ENCODE measurements around the gene ZBTB48.

GRCh38 chr1:6625584-6626149, 45.9 kb downstream of the ZBTB48 start:
- TF ChIP-seq, protein P1, sequence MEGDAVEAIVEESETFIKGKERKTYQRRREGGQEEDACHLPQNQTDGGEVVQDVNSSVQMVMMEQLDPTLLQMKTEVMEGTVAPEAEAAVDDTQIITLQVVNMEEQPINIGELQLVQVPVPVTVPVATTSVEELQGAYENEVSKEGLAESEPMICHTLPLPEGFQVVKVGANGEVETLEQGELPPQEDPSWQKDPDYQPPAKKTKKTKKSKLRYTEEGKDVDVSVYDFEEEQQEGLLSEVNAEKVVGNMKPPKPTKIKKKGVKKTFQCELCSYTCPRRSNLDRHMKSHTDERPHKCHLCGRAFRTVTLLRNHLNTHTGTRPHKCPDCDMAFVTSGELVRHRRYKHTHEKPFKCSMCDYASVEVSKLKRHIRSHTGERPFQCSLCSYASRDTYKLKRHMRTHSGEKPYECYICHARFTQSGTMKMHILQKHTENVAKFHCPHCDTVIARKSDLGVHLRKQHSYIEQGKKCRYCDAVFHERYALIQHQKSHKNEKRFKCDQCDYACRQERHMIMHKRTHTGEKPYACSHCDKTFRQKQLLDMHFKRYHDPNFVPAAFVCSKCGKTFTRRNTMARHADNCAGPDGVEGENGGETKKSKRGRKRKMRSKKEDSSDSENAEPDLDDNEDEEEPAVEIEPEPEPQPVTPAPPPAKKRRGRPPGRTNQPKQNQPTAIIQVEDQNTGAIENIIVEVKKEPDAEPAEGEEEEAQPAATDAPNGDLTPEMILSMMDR (IDR thresholded peaks at IDR 0.05): no peak
- no peak for TF ChIP-seq POLR2A (IDR thresholded peaks at IDR 0.05)
- no peak for TF ChIP-seq POLR2AphosphoS5 (IDR thresholded peaks at IDR 0.05; ENCODE audit: insufficient read depth in 1 of 2, low read depth in 1 of 2)
